Measurements from ENCODE around the gene TP53I3. TPM values are rescaled to one million over a fixed set of nuclear protein-coding genes. Genes with fewer than 3 reads are reported as not detected.

Gene TP53I3
- total RNA-seq, 1 experiment from 2014 or later: 48.1 TPM

GRCh38 chr2:24123922-24124580 lies 39.4 kb upstream of the TP53I3 start:
- Histone ChIP-seq H3K27me3 (ENCODE audit: insufficient read depth, low read length) (peaks cover 3% of the 10 kb centered on the region; the same call in 1 of the 2 replicates), H3K23me2 (ENCODE audit: insufficient read length, low read depth, low read length, poor library complexity, severe bottlenecking) (peaks cover 4% of the 10 kb centered on the region), H2BK120ac (ENCODE audit: low read depth, low read length, poor library complexity, severe bottlenecking) (no peak overlapping the region), H3K14ac (ENCODE audit: insufficient read depth, low read length) (peak overlapping the region; percentile 33; the same call in 1 of the 2 replicates), H2BK5ac (ENCODE audit: insufficient read length, low read length) (no peak overlapping the region), H3K4me2 (ENCODE audit: insufficient read depth, insufficient read length, low read length) (peak overlapping the region; percentile 63), H3K9ac (ENCODE audit: extremely low read depth, insufficient read length, low read length) (peak overlapping the region; percentile 8), H3K79me1 (ENCODE audit: insufficient read depth, low read depth, low read length, poor library complexity, severe bottlenecking) (no peaks in the 10 kb centered on the region), H2BK12ac (ENCODE audit: insufficient read length, low read depth, low read length) (no peak overlapping the region), H3K27ac (ENCODE audit: insufficient read length, low read depth, low read length) (no peak overlapping the region), H2BK15ac (ENCODE audit: low read depth, low read length) (no peak overlapping the region), H3K4ac (ENCODE audit: low read depth, low read length) (no peak overlapping the region), H4K91ac (ENCODE audit: insufficient read length, low read depth, low read length) (no peak overlapping the region), H3K79me2 (ENCODE audit: insufficient read depth, low read length) (no peaks in the 10 kb centered on the region), H4K5ac (ENCODE audit: insufficient read length, low read depth, low read length) (no peak overlapping the region), H3K23ac (ENCODE audit: insufficient read length, low read depth, low read length) (no peak overlapping the region), H3K4me1 (ENCODE audit: insufficient read depth, low read length) (peaks cover 2% of the 10 kb centered on the region; the same call in 1 of the 2 replicates), H2AFZ (ENCODE audit: low read length) (no peak overlapping the region), H3K9me3 (ENCODE audit: control insufficient read depth, low read depth, low read length) (no peaks in the 10 kb centered on the region), H3K18ac (ENCODE audit: insufficient read length, low read depth, low read length) (no peak overlapping the region), H4K20me1 (ENCODE audit: control insufficient read depth, insufficient read depth, insufficient read length) (no peaks in the 10 kb centered on the region), H2AK5ac (ENCODE audit: insufficient read length, low read length) (no peak overlapping the region), H4K8ac (replicated peaks; ENCODE audit: insufficient read length, low read depth, low read length) (no peak overlapping the region), H2BK20ac (ENCODE audit: low read depth, low read length, poor library complexity, severe bottlenecking) (no peak overlapping the region), H3K56ac (ENCODE audit: insufficient read length, low read depth, low read length) (no peak overlapping the region), H3T11ph (ENCODE audit: low read length) (no peak overlapping the region)
- Mint-ChIP-seq H3K27ac (no peak overlapping the region), H3K27me3 (ENCODE audit: low read depth) (no peaks in the 10 kb centered on the region; the same call in 1 of the 2 replicates), H3K4me3 (peak overlapping the region; percentile 75 to 83), H3K4me1 (peaks cover 22 to 28% of the 10 kb centered on the region in 2 experiments), H3K9me3 (no peaks in the 10 kb centered on the region; a peak in 1 of 5 replicates), H3K36me3 (ENCODE audit: insufficient read depth in 1 of 3, low read depth in 3 of 3) (no peaks in the 10 kb centered on the region; a peak in 2 of 7 replicates)
- no CpG with 5 or more reads among the region's 9 CpGs for WGBS (ENCODE audit: extremely low coverage, insufficient read length, low lambda C conversion rate)
- DNase-seq: no peak
- TF ChIP-seq, protein P1, sequence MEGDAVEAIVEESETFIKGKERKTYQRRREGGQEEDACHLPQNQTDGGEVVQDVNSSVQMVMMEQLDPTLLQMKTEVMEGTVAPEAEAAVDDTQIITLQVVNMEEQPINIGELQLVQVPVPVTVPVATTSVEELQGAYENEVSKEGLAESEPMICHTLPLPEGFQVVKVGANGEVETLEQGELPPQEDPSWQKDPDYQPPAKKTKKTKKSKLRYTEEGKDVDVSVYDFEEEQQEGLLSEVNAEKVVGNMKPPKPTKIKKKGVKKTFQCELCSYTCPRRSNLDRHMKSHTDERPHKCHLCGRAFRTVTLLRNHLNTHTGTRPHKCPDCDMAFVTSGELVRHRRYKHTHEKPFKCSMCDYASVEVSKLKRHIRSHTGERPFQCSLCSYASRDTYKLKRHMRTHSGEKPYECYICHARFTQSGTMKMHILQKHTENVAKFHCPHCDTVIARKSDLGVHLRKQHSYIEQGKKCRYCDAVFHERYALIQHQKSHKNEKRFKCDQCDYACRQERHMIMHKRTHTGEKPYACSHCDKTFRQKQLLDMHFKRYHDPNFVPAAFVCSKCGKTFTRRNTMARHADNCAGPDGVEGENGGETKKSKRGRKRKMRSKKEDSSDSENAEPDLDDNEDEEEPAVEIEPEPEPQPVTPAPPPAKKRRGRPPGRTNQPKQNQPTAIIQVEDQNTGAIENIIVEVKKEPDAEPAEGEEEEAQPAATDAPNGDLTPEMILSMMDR (conservative IDR thresholded peaks at IDR 0.05): no peak

Data from H9 (cell line).